WTC11 (cell line): ENCODE results near the gene FANCD2.

Source experiments
- AR ChIP-seq: fragments of 250-450 bp; sonication (Bioruptor Pico); IDR thresholded peaks from 2 replicates; pipeline ENCODE4 v1.9.0; 2021; ENCODE audit warnings: mild to moderate bottlenecking
- ETV6 ChIP-seq: sonication (generic); formaldehyde crosslinking; IDR thresholded peaks from 2 replicates; pipeline ENCODE4 v1.8.1; 2022; ENCODE audit warnings: mild to moderate bottlenecking, missing genetic modification reagents
- ZNF138 ChIP-seq: sonication (generic); formaldehyde crosslinking; conservative IDR thresholded peaks from 2 replicates; pipeline ENCODE4 v1.8.1; 2022; ENCODE audit warnings: mild to moderate bottlenecking, moderate library complexity, missing genetic modification reagents
- TF ChIP-seq, protein P1 (sequence below): fragments of 200-600 bp; IDR thresholded peaks from 2 replicates; pipeline ENCODE4 v1.8.0; 2022; ENCODE audit warnings: antibody characterized with exemption

- no peak for TF ChIP-seq AR (CRISPR knock-in tag)
- TF ChIP-seq ZNF138 (CRISPR knock-in tag), result no peak
- TF ChIP-seq, protein P1, sequence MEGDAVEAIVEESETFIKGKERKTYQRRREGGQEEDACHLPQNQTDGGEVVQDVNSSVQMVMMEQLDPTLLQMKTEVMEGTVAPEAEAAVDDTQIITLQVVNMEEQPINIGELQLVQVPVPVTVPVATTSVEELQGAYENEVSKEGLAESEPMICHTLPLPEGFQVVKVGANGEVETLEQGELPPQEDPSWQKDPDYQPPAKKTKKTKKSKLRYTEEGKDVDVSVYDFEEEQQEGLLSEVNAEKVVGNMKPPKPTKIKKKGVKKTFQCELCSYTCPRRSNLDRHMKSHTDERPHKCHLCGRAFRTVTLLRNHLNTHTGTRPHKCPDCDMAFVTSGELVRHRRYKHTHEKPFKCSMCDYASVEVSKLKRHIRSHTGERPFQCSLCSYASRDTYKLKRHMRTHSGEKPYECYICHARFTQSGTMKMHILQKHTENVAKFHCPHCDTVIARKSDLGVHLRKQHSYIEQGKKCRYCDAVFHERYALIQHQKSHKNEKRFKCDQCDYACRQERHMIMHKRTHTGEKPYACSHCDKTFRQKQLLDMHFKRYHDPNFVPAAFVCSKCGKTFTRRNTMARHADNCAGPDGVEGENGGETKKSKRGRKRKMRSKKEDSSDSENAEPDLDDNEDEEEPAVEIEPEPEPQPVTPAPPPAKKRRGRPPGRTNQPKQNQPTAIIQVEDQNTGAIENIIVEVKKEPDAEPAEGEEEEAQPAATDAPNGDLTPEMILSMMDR, result no peak
- TF ChIP-seq ETV6 (CRISPR knock-in tag), result no peak
Observed at GRCh38 chr3:10122724-10123123, 96.5 kb downstream of the FANCD2 start.
